ENCODE measurements around the gene USP54. TPM values are rescaled to one million over a fixed set of nuclear protein-coding genes. Genes with fewer than 3 reads are reported as not detected.

Gene USP54
- total and polyA plus RNA-seq, 2 experiments from 2014 or later = 15.1 to 27.4 TPM

DNA sequence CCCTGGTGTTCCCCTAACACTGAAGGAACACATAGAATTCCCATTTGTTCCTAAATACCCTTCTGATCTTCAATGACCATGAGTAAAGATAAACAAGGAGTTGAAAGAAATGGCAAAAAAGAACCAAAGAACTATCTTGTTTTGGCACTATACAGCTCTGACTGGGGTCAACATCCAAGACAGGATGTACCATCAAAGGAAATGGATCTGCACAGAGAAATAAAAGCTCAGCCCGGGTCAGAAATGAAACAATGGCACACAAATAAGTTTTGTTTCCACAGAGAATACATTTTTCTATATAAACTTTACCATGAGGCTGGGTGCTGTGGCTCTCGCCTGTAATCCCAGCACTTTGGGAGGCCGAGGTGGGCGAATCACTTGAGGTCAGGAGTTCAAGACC, 18.0 kb upstream of the USP54 start:
- Histone ChIP-seq H3K4me3 (no peak overlapping the region), H2AFZ (no peak overlapping the region), H3F3A (replicated peaks; ENCODE audit: low read depth) (no peaks in the 10 kb centered on the region), H3K4me1 (ENCODE audit: insufficient read depth) (no peaks in the 10 kb centered on the region), H3K79me2 (replicated peaks; ENCODE audit: insufficient read depth) (no peaks in the 10 kb centered on the region), H3K4me2 (no peak overlapping the region), H3K9me2 (ENCODE audit: insufficient read depth) (0 out of 2 replicates have a peak, but pooled peaks cover 2% of the 10 kb centered on the region), H3K36me3 (ENCODE audit: insufficient read depth) (no peaks in the 10 kb centered on the region), H4K20me1 (replicated peaks; ENCODE audit: insufficient read depth) (no peaks in the 10 kb centered on the region; the same call in 1 of the 2 replicates), H3K27me3 (ENCODE audit: insufficient read depth) (no peaks in the 10 kb centered on the region), H3K27ac (ENCODE audit: low read depth) (no peak overlapping the region)
- DNase-seq (ENCODE audit: low spot score) (no peak), ATAC-seq (no peak)
- Mint-ChIP-seq H3K36me3 (ENCODE audit: low read depth) (peaks cover 10% of the 10 kb centered on the region; the same call in 2 of the 3 replicates), H3K27me3 (ENCODE audit: insufficient read depth, low read depth, poor library complexity) (peaks cover 3% of the 10 kb centered on the region), H3K27ac (no peak overlapping the region), H3K9me3 (no peaks in the 10 kb centered on the region; the same call in 2 of the 3 replicates), H3K4me3 (no peak overlapping the region), H3K4me1 (no peaks in the 10 kb centered on the region)
- no peak for TF ChIP-seq JUNB (IDR thresholded peaks at IDR 0.05; ENCODE audit: unreplicated experiment)
- no peak for TF ChIP-seq POLR2AphosphoS5 (IDR thresholded peaks at IDR 0.05; ENCODE audit: low read depth)
- TF ChIP-seq STAT1 (IDR thresholded peaks at IDR 0.05; ENCODE audit: unreplicated experiment) = no peak
- TF ChIP-seq, protein P1, sequence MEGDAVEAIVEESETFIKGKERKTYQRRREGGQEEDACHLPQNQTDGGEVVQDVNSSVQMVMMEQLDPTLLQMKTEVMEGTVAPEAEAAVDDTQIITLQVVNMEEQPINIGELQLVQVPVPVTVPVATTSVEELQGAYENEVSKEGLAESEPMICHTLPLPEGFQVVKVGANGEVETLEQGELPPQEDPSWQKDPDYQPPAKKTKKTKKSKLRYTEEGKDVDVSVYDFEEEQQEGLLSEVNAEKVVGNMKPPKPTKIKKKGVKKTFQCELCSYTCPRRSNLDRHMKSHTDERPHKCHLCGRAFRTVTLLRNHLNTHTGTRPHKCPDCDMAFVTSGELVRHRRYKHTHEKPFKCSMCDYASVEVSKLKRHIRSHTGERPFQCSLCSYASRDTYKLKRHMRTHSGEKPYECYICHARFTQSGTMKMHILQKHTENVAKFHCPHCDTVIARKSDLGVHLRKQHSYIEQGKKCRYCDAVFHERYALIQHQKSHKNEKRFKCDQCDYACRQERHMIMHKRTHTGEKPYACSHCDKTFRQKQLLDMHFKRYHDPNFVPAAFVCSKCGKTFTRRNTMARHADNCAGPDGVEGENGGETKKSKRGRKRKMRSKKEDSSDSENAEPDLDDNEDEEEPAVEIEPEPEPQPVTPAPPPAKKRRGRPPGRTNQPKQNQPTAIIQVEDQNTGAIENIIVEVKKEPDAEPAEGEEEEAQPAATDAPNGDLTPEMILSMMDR (conservative IDR thresholded peaks at IDR 0.05; ENCODE audit: low read depth in 2 of 2) = no peak
- no peak for TF ChIP-seq NANOG (IDR thresholded peaks at IDR 0.05; ENCODE audit: borderline replicate concordance)
- TF ChIP-seq, protein P2, sequence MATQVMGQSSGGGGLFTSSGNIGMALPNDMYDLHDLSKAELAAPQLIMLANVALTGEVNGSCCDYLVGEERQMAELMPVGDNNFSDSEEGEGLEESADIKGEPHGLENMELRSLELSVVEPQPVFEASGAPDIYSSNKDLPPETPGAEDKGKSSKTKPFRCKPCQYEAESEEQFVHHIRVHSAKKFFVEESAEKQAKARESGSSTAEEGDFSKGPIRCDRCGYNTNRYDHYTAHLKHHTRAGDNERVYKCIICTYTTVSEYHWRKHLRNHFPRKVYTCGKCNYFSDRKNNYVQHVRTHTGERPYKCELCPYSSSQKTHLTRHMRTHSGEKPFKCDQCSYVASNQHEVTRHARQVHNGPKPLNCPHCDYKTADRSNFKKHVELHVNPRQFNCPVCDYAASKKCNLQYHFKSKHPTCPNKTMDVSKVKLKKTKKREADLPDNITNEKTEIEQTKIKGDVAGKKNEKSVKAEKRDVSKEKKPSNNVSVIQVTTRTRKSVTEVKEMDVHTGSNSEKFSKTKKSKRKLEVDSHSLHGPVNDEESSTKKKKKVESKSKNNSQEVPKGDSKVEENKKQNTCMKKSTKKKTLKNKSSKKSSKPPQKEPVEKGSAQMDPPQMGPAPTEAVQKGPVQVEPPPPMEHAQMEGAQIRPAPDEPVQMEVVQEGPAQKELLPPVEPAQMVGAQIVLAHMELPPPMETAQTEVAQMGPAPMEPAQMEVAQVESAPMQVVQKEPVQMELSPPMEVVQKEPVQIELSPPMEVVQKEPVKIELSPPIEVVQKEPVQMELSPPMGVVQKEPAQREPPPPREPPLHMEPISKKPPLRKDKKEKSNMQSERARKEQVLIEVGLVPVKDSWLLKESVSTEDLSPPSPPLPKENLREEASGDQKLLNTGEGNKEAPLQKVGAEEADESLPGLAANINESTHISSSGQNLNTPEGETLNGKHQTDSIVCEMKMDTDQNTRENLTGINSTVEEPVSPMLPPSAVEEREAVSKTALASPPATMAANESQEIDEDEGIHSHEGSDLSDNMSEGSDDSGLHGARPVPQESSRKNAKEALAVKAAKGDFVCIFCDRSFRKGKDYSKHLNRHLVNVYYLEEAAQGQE (IDR thresholded peaks at IDR 0.05; ENCODE audit: unreplicated experiment) = no peak
- TF ChIP-seq, protein P3, sequence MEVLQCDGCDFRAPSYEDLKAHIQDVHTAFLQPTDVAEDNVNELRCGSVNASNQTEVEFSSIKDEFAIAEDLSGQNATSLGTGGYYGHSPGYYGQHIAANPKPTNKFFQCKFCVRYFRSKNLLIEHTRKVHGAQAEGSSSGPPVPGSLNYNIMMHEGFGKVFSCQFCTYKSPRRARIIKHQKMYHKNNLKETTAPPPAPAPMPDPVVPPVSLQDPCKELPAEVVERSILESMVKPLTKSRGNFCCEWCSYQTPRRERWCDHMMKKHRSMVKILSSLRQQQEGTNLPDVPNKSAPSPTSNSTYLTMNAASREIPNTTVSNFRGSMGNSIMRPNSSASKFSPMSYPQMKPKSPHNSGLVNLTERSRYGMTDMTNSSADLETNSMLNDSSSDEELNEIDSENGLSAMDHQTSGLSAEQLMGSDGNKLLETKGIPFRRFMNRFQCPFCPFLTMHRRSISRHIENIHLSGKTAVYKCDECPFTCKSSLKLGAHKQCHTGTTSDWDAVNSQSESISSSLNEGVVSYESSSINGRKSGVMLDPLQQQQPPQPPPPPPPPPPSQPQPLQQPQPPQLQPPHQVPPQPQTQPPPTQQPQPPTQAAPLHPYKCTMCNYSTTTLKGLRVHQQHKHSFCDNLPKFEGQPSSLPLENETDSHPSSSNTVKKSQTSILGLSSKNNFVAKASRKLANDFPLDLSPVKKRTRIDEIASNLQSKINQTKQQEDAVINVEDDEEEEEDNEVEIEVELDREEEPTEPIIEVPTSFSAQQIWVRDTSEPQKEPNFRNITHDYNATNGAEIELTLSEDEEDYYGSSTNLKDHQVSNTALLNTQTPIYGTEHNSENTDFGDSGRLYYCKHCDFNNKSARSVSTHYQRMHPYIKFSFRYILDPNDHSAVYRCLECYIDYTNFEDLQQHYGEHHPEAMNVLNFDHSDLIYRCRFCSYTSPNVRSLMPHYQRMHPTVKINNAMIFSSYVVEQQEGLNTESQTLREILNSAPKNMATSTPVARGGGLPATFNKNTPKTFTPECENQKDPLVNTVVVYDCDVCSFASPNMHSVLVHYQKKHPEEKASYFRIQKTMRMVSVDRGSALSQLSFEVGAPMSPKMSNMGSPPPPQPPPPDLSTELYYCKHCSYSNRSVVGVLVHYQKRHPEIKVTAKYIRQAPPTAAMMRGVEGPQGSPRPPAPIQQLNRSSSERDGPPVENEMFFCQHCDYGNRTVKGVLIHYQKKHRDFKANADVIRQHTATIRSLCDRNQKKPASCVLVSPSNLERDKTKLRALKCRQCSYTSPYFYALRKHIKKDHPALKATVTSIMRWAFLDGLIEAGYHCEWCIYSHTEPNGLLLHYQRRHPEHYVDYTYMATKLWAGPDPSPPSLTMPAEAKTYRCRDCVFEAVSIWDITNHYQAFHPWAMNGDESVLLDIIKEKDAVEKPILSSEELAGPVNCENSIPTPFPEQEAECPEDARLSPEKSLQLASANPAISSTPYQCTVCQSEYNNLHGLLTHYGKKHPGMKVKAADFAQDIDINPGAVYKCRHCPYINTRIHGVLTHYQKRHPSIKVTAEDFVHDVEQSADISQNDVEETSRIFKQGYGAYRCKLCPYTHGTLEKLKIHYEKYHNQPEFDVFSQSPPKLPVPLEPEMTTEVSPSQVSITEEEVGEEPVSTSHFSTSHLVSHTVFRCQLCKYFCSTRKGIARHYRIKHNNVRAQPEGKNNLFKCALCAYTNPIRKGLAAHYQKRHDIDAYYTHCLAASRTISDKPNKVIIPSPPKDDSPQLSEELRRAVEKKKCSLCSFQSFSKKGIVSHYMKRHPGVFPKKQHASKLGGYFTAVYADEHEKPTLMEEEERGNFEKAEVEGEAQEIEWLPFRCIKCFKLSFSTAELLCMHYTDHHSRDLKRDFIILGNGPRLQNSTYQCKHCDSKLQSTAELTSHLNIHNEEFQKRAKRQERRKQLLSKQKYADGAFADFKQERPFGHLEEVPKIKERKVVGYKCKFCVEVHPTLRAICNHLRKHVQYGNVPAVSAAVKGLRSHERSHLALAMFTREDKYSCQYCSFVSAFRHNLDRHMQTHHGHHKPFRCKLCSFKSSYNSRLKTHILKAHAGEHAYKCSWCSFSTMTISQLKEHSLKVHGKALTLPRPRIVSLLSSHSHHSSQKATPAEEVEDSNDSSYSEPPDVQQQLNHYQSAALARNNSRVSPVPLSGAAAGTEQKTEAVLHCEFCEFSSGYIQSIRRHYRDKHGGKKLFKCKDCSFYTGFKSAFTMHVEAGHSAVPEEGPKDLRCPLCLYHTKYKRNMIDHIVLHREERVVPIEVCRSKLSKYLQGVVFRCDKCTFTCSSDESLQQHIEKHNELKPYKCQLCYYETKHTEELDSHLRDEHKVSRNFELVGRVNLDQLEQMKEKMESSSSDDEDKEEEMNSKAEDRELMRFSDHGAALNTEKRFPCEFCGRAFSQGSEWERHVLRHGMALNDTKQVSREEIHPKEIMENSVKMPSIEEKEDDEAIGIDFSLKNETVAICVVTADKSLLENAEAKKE (CRISPR knock-in tag; IDR thresholded peaks at IDR 0.05) = no peak
- TF ChIP-seq ZNF114 (CRISPR knock-in tag; IDR thresholded peaks at IDR 0.05) = no peak
- TF ChIP-seq ZNF331 (CRISPR knock-in tag; IDR thresholded peaks at IDR 0.05; ENCODE audit: low read depth) = no peak
- TF ChIP-seq EZH2 (IDR thresholded peaks at IDR 0.05; ENCODE audit: low read depth, unreplicated experiment) = no peak
- TF ChIP-seq CREB1 (CRISPR knock-in tag; IDR thresholded peaks at IDR 0.05; ENCODE audit: low read depth) = no peak

Measured in GM23338 (cell line).